T follicular helper cell (primary cell): ENCODE results near the gene RBM7.

Experiments
- DNase-seq: peaks from one replicate; pipeline ENCODE4 v3.0.0-alpha.2; 2020; ENCODE audit warnings: low read depth

The RBM7 gene

GRCh38 chr11:114396916-114397315, 3.5 kb upstream of the RBM7 start:
- DNase-seq = no peak

DNA sequence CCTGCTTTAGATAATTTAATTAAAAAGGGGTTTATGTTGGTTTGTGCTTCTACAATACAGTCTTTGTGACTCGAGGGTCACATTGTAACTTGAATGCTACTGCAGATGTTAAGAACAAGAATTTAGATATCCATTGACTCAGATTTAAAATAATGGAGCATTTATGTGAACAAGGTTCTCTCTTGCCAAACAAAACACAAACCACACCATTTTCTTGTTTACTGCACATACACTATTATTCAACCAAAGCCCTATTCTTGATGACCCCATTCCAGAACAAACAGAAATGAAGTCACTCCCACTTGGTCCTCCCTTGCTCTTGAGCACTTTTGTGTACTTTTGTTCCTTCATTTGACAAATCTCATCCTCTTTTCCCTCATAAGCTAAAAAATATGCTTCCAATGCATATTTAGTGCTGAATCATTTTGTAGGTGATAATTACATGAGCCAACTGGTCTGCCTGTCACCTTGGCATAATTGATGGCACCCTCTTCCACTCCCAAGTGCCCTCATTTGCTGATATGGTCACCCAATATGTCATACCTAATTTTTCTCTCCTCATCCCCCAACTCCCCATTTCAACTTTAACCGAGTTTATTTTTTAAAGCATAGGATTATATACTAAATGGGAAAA, 3.0 kb upstream of the RBM7 start:
- no peak for DNase-seq

- DNase-seq = no peak
These were observed 2.1 kb upstream of the RBM7 start for GRCh38 chr11:114398303-114398920.

- no peak for DNase-seq
These were observed 813 bp upstream of the RBM7 start for GRCh38 chr11:114399490-114400215.

DNA sequence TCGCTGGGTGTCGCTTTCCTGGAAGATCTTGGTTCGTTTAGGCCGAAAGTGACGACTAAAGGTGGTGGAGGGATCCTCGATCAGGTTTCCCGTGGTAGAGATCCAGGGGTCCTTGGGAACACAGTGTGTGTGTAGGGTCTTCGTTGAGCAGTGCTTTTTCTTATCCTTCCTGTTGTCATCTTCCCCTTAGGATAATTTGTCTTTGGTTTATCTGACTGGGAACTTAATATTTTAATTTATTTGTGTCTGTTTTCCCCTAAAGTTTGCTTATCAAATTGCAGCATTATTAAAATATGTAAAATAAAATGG, 403 bp downstream of the RBM7 start:
- no peak for DNase-seq

- no peak for DNase-seq
These were observed 845 bp downstream of the RBM7 start for GRCh38 chr11:114401311-114401710.

GRCh38 chr11:114412946-114413345, 12.5 kb downstream of the RBM7 start:
- no peak for DNase-seq

DNA sequence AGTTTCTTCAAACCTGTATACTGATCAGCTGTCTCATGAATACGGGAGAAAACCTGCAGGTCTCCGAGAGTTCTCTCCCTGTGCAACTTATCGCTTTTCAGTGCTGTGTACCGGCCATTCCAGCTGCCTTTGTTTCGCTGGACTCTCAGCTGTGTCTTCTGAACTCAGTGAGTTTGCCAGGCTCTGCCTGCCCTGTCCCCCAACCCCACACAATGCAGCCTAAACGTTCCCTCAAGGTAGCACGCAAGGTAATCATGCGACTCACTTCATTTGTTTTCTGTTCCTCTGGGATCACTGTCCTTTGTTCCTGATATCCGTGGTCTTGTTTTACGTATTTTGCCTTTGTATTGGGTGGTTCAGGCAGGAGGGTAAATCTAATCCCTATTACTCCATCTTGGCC, 13.5 kb downstream of the RBM7 start:
- DNase-seq = no peak

DNA sequence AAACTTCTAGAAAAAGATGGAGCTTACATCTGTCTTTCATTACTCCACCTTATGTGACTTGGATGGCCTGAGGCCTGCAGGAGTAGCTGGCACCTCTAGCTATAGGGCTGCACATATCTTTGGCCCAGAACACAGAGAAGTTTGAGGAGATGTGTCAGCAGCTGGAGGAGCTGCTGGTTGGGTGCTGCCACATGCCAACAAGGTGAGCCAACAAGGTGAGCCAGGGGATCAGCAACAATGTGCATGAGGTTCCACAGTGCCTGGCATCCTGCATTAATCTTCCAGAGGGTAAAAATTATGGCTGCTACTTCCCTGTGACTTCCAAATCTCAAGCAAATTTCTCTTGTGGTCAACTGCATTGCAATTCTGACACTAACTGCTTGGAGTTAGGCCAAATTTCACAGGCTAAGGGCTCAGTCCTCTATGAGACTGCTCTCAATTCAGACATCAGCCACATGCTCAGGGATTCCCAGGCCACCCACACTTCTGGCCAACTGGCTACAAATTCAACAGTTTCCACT, 16.0 kb downstream of the RBM7 start:
- DNase-seq = no peak

DNA sequence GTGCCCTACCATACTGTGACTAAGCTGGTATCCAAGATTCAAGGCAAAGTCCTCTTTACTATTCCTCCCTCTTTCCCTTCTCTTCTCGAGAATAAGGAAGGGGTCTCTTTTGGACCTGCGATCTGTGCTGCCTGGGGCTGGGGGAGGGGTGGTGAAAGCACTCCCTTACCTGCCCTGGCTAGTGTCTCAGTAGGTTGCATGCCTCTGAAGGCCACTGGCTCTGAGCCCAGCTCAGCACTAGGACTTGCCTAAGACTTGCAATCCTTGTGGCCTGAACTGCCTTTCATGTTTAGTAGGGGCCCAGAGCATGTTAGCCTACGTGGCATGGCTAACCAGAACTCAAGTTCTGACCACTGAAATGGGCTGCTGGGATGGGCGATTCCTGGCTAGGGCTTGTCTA, 25.8 kb downstream of the RBM7 start:
- no peak for DNase-seq

- DNase-seq = no peak
These were observed 29.8 kb downstream of the RBM7 start for GRCh38 chr11:114430290-114430689.

- DNase-seq = no peak
These were observed 32.4 kb downstream of the RBM7 start for GRCh38 chr11:114432893-114433292.

GRCh38 chr11:114433376-114433775, 32.9 kb downstream of the RBM7 start:
- no peak for DNase-seq

- DNase-seq = no peak
These were observed 37.8 kb downstream of the RBM7 start for GRCh38 chr11:114438303-114438702.

GRCh38 chr11:114439229-114440120, 39.0 kb downstream of the RBM7 start, which contains the start of gene REXO2:
REXO2 (plus strand) TSS chr11:114439467; CDS start chr11:114439529, 62 bp downstream.
- DNase-seq = peak; percentile 90

DNA sequence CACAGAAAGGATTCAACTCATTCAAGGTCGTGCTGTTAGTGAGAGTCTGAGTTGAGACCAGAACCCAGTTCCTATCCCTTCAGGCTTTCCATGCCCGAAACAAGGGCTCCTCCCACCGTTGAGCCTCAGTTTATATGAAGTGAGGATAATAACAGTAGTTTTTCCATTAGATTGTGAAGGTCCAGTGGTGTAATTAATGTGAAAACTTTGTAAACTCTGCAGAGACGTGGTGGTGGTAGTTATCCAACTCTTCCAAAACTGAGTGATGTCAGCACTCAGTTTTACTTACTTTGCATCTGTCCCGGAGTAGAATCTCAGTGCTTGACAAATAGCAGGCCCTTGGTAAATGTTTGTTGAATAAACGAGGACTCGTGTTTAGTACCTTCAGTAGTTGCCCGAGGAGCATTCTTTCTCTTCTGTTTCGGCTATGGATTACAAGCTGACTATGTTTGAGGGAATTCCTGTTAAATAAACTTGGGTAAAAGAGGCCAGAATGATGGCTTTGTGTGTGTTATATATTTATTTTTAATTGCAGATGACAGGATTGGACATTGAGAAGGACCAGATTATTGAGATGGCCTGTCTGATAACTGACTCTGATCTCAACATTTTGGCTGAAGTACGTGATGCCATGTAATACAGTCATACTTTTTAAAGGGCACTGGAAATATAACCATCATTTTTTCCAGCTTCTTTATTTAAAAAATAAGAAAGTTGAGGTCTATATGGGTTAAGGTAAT, 39.8 kb downstream of the RBM7 start:
- DNase-seq = no peak

- DNase-seq = no peak
These were observed 40.7 kb downstream of the RBM7 start for GRCh38 chr11:114440971-114441763.

GRCh38 chr11:114441921-114442320, 41.5 kb downstream of the RBM7 start:
- no peak for DNase-seq

- no peak for DNase-seq
These were observed 42.1 kb downstream of the RBM7 start for GRCh38 chr11:114442536-114442935.

DNA sequence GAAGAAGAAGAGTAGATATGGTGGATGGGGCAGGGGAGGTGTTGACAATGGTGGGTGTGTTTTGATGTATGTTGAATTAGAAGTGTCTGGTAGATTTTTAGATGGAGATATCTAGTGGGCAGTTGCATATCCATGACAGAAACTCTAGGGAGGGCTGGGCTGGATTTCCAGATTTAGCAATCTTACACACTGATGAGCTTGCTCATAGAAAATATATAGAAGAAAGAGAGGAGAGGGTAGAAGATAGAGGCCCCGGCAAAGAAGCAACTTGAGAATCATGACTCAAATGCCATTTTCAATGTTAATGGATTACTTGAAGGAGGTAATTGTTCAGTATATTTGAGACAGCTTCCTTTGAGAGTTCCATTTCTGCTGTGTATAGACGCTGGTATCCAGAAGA, 47.0 kb downstream of the RBM7 start:
- DNase-seq = no peak

DNA sequence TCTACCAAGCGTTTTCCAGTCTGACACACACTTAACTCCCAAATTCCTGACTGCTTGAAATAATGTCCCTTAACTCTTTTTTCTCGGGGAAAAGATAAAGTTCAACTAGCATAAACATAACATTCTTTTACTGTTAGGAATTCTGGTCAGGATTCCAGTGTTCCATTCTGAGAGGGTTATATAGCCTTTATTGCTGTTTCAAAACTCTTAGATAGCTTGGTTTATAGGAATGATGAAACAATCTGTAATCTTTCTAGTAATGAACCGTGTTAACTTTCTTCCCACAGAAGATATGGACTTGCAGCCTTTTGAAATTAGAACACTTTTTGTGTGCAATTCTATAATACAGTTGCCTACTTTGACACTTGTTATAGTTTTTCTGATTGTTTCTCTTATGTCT, 47.4 kb downstream of the RBM7 start:
- DNase-seq = no peak
